Fibroblast of peridontal ligament (primary cell): ENCODE results near the gene LCE1E.

ENCODE experiments used
- DNase-seq: peaks from one replicate; pipeline ENCODE4 v3.0.0-alpha.2; 2010; ENCODE audit errors: extremely low read depth

The LCE1E gene

GRCh38 chr1:152786077-152786476 lies at the start of gene LCE1E:
LCE1E (plus strand) TSS chr1:152786257; CDS start chr1:152787300, 1,043 bp downstream.
- no peak for DNase-seq

- DNase-seq, result no peak
Observed at GRCh38 chr1:152737997-152738396, 48.1 kb upstream of the LCE1E start.

GRCh38 chr1:152739841-152740240 lies 46.2 kb upstream of the LCE1E start:
- no peak for DNase-seq

- DNase-seq, result no peak
Observed at GRCh38 chr1:152741656-152742055, 44.4 kb upstream of the LCE1E start.

GRCh38 chr1:152743371-152744145 lies 42.5 kb upstream of the LCE1E start:
- no peak for DNase-seq

- peak; percentile 71 for DNase-seq
Observed at GRCh38 chr1:152745289-152745704, 40.8 kb upstream of the LCE1E start.

GRCh38 chr1:152745765-152746444 lies 40.2 kb upstream of the LCE1E start:
- DNase-seq, result no peak

GRCh38 chr1:152747831-152748230 lies 38.2 kb upstream of the LCE1E start:
- peak; percentile 24 for DNase-seq

- DNase-seq, result peak; percentile 74
Observed at GRCh38 chr1:152752225-152752624, 33.8 kb upstream of the LCE1E start.

- no peak for DNase-seq
Observed at GRCh38 chr1:152753586-152753985, 32.5 kb upstream of the LCE1E start.

- no peak for DNase-seq
Observed at GRCh38 chr1:152756872-152757271, 29.2 kb upstream of the LCE1E start.

- no peak for DNase-seq
Observed at GRCh38 chr1:152757747-152758146, 28.3 kb upstream of the LCE1E start, which contains the start of gene KPRP. KPRP (plus strand) TSS chr1:152758025; CDS start chr1:152759589, 1,564 bp downstream.

GRCh38 chr1:152758636-152759035 lies 27.4 kb upstream of the LCE1E start:
- DNase-seq, result no peak

GRCh38 chr1:152759453-152760173 lies 26.4 kb upstream of the LCE1E start:
- no peak for DNase-seq

GRCh38 chr1:152760551-152761190 lies 25.4 kb upstream of the LCE1E start:
- no peak for DNase-seq

GRCh38 chr1:152761609-152762213 lies 24.3 kb upstream of the LCE1E start:
- no peak for DNase-seq

- DNase-seq, result peak; percentile 65
Observed at GRCh38 chr1:152768847-152769533, 17.1 kb upstream of the LCE1E start.

- DNase-seq, result no peak
Observed at GRCh38 chr1:152770411-152770810, 15.6 kb upstream of the LCE1E start.

GRCh38 chr1:152774875-152775274 lies 11.2 kb upstream of the LCE1E start, which contains the start of gene LCE1F:
LCE1F (plus strand) TSS chr1:152775140; CDS start chr1:152776372, 1,232 bp downstream.
- no peak for DNase-seq

- DNase-seq, result no peak
Observed at GRCh38 chr1:152776361-152776760, 9.7 kb upstream of the LCE1E start.
